ENCODE data around the gene SCGN. TPM values are rescaled to one million over a fixed set of nuclear protein-coding genes. Genes with fewer than 3 reads are reported as not detected.

SCGN gene
- total and polyA plus RNA-seq, 9 of the 15 experiments (the other 6 are each of a cell fraction or from before 2014, with no cell fraction given): not detected

DNA sequence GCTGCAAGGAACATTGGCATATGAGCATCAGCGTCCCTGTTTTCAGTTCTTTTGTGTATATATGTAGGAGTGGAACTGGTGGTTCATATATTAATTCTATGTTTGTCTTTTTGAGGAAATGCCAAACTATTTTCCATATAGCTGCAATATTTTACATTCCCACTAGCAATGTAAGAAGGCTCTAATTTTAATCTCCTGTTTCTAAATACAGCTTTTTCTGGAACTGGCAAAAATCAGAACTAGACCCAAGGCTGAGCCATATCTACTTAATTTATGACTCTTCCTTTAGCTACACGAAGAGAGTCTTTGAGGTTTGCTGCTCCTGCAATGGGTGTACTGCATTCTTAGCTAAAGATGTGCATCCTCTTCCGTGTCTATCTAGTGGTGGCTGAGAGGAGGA lies 52.0 kb downstream of the SCGN start:
- intact Hi-C loops (cut with micrococcal nuclease) (no loop called here), in situ Hi-C loops (cut with MboI) (no loop called here)
- TF ChIP-seq ZFX (CRISPR knock-in tag; IDR thresholded peaks at IDR 0.05) (no peak), MNT (conservative IDR thresholded peaks at IDR 0.05) (no peak), ZNF639 (CRISPR knock-in tag; conservative IDR thresholded peaks at IDR 0.05 in 1 of 2, IDR thresholded peaks at IDR 0.05 in 1 of 2) (no peak), CBX3 (IDR thresholded peaks at IDR 0.05; ENCODE audit: borderline replicate concordance in 1 of 2, low read length in 2 of 2) (no peak), TFE3 (CRISPR knock-in tag; IDR thresholded peaks at IDR 0.05) (no peak), ZBTB43 (CRISPR knock-in tag; IDR thresholded peaks at IDR 0.05) (no peak), SREBF1 (IDR thresholded peaks at IDR 0.05; ENCODE audit: borderline replicate concordance, low read depth, low read length) (no peak), ESRRA (IDR thresholded peaks at IDR 0.05; ENCODE audit: borderline replicate concordance, low read depth) (no peak), MAX (CRISPR knock-in tag; IDR thresholded peaks at IDR 0.05) (no peak), ZNF668 (CRISPR knock-in tag; IDR thresholded peaks at IDR 0.05) (no peak), PHB (CRISPR knock-in tag; IDR thresholded peaks at IDR 0.05) (no peak), NR4A1 (CRISPR knock-in tag; IDR thresholded peaks at IDR 0.05) (no peak), NR4A1 (tag; IDR thresholded peaks at IDR 0.05) (no peak), ZNF316 (IDR thresholded peaks at IDR 0.05) (no peak), ZNF282 (CRISPR knock-in tag; IDR thresholded peaks at IDR 0.05) (no peak)
- H3K9me1 ChIP-seq (ENCODE audit: control insufficient read depth, insufficient read depth, low read length): no peaks in the 10 kb centered on the region
- H3K79me2 ChIP-seq (ENCODE audit: control insufficient read depth, insufficient read depth, low read length): no peaks in the 10 kb centered on the region
- no peaks in the 10 kb centered on the region for H3K36me3 ChIP-seq (ENCODE audit: control insufficient read depth, insufficient read depth, low read length)
- BruUV-seq (replicated peaks): no TSS peak
- no peaks in the 10 kb centered on the region for H4K20me1 ChIP-seq (replicated peaks; ENCODE audit: control insufficient read depth, insufficient read depth, low read length)
- H3K9ac ChIP-seq (ENCODE audit: insufficient read depth in 1 of 2, low read depth in 2 of 2, low read length in 2 of 2): no peak overlapping the region
- no peaks in the 10 kb centered on the region for H3K27me3 ChIP-seq (ENCODE audit: control insufficient read depth in 2 of 2, insufficient read depth in 2 of 2, low read length in 2 of 2)
- no peak overlapping the region for H2AFZ ChIP-seq (ENCODE audit: low read depth, low read length)
- POLR2A ChIA-PET: interaction anchor here (0.6 to 1.5 kb wide), 3 partner anchors 9 to 428 kb away, joined by 3 to 4 read pairs (median 3); no protein-coding TSS in a partner anchor
- CTCF ChIA-PET (ENCODE audit: low intra/inter-chr PET ratio): no interaction called here
- H3K9me3 ChIP-seq (replicated peaks; ENCODE audit: control insufficient read depth, insufficient read depth, low read depth, low read length): no peaks in the 10 kb centered on the region
- H3K4me3 ChIP-seq: no peak overlapping the region
- no peak overlapping the region for H3K4me2 ChIP-seq (ENCODE audit: insufficient read depth, low read length)
- peaks cover 0 to 2% of the 10 kb centered on the region in 2 experiments; a peak in 2 of 5 replicates for H3K4me1 ChIP-seq (replicated peaks in 1 of 2; ENCODE audit: control insufficient read depth in 2 of 2, insufficient read depth in 2 of 2, low read length in 2 of 2)
- no peak for DNase-seq (ENCODE audit: extremely low read depth in 1 of 4, low spot score in 3 of 4)
- no peak for ATAC-seq
- FAIRE-seq: no peak
- H3K27ac ChIP-seq (ENCODE audit: extremely low read depth, low read depth, low read length): no peak overlapping the region
- 4% methylated on average over 3 of the region's 3 CpGs for WGBS (ENCODE audit: insufficient coverage, low coverage, missing lambda C conversion rate)

All from K562 (cell line).